ENCODE results near the gene CDHR3.

GRCh38 chr7:105913947-105914346, 49.1 kb upstream of the CDHR3 start:
- TF ChIP-seq CTCF (IDR thresholded peaks at IDR 0.05) (no peak), POLR2AphosphoS5 (IDR thresholded peaks at IDR 0.05; ENCODE audit: low read depth, low read length) (no peak)

All from Panc1 (cell line).